RPMI8226 (cell line): ENCODE results near the gene WNK3.

Experiments
- DNase-seq: peaks from one replicate; pipeline ENCODE4 v3.0.0-alpha.2; 2015

WNK3 gene

DNA sequence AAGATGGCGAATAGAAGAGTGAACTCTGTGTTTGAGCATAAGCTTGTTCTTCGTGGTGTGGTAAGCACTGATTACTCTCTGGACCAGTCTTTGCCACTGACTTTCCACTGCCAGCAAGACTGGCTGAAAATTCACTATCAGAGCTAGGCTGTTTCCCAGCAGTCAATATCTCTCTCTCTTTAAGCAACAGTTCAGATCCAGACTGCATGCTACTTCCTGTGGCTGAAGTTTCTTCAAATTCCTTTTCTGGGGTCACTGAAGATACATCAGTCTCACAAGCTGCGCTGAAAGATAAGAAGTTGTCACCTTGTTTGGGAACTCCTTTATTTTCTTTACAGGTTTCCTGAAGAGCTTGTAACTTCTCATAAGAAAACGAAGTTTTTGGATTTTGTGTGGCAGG lies 120.8 kb downstream of the WNK3 start:
- no peak for DNase-seq

DNA sequence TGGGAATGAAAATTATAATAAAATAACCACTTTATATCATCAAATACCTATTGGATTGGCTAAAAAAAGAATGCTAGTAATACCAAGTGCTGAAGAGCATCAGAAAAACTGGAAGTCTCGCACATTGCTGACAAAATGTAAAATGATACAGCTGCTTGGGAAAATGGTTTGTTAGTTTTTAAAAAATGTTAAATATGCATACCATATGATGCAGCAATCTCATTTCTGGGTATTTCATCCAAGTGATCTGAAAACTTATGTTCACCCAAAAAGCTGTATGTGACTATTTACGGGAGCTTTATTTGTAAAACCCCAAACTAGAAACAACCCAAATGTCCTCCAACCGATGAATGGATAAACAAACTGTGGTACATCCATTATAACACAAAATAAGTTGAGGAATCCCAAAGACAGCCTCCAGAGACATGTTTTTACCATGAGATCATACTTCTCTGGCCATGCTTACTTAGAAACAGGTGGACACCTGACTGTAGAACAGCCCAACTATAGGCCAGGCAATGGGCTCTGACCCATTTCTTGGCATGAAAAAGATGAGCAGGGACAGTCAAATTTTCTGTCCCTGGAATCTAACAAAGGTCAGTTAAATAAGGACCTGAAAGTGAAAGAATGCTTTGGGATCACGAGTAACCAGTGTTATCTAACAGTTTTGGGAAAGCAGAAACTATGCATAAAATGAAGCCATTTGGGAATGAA lies 127.3 kb downstream of the WNK3 start:
- DNase-seq: no peak

DNA sequence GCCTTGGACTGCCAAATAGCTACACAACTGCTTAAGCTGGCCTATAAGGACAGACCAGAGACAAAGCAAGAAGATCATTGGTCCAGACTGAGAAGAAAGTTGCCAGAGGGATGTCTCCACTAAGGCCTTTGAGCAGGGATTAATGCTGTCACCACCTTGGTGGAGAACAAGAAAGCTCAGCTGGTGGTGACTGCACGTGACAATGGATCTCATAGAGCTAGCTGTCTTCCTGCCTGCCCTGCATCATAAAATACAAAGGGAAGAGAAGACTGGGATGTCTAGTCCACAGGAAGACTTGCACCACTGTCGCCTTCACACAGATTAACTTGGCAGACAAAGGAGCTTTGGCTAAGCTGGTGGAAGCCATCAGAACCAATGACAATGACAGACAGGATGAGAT lies 134.3 kb downstream of the WNK3 start:
- DNase-seq: no peak

DNA sequence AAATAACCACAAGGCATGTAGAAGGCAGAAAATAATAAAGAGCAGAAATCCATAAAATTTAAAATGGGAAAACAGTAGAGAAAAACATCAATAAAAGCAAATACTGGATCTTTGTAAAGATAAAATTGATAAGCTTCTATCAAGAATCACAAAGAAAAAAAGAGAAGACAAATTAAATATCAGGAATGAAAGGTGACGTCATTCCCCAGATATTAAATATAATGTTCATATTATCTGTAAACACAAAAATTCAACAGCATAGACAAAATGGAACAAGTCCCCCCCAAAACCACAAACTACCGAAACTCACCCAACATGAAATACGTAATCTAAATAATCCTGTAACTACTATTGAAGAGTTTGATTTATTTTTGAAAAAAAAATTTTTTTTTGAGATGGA lies 144.2 kb downstream of the WNK3 start:
- DNase-seq: no peak

DNA sequence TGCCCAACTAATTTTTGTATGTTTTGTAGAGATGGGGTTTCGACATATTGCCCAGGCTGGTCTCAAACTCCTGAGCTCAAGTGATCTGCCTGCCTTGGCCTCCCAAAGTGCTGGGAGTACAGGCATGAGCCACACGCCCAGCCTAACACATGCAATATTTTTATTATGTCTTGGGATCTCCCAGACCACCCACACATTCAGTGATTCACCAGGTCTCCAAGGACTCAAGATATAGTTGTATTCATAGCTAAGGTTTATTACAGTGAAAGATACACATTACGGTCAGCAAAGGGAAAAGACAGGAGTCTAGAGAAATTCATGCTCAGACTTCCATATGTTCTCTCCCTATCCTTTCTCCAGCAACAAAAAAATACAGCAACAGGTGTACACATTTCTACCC lies 149.3 kb downstream of the WNK3 start:
- no peak for DNase-seq

DNA sequence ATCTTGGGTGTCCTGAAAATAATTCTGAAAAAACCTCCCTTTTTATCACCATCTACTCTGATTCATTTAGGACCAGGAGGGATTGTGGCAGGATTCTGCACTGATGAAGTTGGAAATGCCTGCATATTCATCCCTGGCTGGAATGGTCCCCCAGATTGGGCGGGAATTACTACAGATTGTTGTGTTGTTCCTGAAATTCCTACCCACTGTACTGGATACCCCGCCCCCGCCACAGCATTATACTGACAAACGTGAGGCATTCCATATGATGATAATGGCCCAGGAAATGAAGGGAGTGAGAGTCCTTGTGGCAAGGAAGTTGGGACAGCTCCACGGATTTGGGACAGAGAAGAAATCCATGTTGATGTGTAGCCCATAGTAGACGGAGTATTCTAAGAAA lies 159.6 kb downstream of the WNK3 start:
- no peak for DNase-seq

DNA sequence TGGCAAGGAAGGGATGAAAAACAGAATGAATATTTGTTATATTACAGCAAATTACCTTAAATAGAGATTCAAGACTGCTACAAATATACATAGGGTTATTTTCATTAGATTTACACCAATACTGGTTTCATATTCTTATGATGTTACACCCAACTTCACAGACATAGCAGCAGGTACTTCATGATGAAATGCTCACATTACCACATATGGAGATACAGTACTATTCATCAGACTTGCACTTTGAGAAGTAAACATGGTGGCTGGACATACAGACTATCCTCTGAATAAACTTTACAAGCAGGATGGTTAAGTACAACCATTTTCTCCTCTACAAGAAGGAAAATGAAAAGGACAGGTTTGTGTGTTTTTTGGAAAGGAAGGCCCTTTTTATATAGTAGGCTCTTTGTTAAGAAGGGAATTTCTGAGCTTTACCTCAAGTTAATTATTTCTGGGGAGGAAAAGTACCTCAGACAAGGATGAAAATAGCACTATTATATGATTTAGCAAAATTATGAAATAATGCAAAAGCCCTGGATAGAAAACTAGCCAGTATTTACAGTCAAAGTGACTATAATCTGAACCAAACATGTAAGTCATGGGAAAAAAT lies 162.8 kb downstream of the WNK3 start:
- DNase-seq: no peak

DNA sequence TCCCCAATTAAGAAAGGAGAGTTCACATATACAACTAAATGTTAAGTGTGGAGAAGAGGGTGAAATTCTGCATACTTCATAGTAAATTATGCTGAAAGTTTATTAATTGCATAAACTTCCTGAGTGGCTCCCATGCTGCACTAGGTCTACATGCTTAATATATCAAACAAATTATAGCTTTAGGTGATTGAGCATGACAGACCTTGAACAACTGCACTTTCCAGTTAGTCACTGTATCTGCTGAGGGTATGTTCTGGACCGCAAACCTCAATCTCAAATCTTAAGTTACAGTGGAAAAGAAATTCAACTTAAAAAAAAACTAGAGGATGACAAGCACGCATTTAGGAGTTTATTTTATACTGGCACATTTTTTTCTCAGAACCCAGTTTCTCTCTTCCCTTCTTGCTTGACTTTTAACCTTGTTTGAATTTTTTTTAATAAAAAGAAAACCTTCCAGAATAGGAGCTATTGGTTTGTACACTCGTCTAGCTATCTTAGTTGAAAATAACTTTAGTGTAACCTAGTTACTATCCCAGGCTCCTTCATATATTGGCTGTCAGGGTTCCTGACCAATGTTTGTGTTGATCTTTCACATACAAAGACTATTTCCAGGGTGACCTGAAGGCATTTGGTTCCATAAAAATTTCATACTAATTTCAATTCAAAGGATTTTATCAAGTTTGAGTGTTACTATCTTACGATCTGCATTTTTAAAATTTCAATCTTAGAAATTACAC lies 164.6 kb downstream of the WNK3 start:
- DNase-seq: no peak

DNA sequence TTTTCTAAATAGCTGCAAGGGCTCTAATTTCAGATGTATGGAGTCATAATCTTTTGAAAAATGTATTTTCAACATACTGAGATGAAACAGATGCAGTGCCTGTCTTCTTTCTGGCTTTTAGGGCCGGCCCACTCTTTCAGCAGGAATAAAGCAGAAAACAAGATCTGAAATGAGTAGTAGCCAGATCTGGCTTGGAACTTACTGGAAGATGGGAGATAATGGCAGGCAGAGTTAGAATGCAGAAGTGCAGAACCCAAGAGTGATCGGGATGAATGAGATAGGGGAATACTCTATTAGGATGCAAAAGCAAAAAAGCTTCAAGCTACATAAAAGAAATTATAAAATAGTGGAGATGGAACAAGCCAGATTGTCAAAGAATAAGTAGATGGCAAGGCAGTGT lies 173.4 kb downstream of the WNK3 start:
- no peak for DNase-seq

DNA sequence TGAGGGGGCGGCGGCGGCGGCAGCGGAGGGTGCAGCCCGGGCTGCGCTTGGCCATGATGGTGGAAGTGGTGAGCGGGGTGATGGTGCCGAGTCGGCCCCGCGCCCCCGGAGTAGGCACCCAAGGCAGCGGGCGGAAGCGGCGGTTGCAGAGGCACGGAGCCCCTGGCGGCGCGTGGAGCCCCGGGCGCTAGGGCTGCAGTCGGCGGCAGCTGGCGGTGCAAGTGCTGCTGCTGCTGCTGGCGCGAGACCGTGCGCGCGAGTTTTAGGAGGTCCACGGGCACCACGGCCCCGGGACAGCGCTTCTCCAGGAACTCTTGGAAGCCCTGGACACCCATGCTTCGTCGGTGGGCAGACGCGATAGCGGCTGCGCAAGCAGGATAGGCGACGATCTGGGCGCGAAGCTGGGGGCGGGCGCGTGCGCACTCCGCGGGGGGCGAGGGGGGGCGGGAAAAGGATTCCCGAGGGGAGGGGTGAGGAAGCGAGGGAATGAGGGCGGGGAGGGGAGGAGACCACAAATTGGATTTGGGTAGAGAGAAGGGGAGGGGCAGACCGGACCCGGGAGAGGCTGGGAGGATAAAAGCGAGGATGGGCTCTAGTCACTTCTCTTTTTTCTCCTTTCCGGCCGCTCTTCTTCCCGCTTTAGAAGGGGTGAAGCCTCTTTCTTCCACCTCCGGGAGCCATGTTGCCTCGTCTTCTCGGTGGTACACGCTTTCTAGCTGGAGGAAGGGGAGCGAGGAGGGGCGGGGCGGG lies 174.8 kb downstream of the WNK3 start, which contains the start of gene FAM120C:
Gene FAM120C (minus strand): TSS at position 391 of the 750 bp plus-strand sequence. CDS start 56 bp downstream, at position 335.
- peak; percentile 80 for DNase-seq

DNA sequence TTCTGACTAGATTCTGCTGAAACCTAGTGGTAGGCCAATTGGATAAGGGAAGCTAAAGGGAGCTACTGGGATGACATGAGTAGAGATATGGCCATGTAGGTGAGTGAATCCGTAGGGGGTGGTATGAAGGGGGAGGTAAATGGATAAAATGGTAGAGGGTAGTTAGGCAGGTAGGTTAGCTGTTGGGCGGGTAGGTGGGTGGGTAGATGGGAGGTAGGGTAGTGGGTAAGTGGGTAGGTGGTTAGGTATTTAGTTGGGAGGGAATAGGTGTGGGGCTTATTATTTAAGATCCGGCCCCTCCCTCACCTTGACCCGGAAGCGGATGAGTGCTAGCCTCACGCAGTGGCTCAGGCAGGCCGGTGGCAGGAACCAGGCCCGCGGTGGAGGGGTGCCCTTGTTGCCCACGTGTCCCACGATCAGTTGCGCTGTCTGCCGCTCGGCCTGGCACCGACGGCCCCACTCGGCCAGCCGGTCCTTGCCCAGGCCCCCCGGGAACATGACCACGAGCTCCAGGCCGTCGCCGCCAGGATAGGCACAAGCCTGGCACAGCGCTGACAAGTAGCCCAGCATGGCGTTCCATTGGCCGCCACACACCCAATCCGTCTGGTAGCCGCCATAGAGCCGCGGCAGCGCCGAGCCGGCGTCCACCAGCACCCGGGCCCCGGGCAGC lies 175.5 kb downstream of the WNK3 start:
- peak; percentile 78 for DNase-seq

DNA sequence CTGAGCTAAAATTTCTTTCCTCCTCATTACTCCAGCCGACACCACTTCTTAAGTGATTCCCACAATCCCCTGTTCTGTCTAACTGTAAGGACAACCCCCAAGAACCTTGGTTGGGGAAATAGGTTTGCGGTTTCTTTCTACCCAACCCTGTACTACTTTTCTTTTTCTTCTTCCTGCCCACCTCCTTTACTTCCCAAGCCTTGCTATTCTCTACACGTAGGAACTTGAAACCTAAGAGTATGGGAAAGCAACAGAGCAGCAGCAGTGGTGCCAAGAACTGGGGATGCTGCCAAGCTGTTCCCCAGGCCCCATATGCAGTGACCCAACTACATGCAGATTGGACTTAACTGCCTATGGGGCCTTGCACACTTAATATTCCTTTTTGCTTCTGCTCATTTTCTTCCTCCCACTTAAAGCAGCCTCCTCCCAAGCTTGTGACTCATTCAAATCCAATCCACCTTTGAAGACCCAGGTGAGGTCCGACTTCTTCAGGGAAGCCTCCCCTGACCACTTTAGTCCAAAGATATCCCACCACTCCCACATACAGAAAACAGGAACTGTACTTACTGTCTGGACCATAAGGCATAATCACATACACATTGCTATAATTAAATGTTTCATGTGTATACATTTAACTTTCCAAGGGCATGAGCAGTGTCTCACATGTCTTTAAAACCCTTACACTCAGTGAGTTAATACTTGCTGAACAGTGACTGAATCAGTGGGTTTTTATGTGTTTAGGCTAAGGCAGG lies 176.5 kb downstream of the WNK3 start:
- DNase-seq: no peak

DNA sequence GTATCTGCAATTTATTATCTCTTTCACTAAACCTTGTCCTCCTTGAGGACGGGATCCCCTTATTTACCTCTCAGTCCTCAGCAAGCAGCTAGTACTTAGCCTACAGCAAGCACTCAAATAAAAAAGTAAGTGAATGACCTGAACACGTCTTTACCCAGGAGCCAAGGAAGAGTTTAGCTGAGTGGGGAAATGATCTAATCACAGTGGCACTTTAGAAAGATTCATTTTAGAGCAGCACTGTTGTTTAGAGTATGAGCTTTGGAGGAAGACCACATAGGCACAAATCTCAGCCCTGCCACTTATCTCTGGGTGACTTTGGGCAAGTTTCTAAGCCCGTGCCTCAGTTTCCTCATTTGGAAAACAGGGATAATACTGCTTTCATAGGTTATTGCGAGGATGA lies 177.4 kb downstream of the WNK3 start:
- DNase-seq: no peak

DNA sequence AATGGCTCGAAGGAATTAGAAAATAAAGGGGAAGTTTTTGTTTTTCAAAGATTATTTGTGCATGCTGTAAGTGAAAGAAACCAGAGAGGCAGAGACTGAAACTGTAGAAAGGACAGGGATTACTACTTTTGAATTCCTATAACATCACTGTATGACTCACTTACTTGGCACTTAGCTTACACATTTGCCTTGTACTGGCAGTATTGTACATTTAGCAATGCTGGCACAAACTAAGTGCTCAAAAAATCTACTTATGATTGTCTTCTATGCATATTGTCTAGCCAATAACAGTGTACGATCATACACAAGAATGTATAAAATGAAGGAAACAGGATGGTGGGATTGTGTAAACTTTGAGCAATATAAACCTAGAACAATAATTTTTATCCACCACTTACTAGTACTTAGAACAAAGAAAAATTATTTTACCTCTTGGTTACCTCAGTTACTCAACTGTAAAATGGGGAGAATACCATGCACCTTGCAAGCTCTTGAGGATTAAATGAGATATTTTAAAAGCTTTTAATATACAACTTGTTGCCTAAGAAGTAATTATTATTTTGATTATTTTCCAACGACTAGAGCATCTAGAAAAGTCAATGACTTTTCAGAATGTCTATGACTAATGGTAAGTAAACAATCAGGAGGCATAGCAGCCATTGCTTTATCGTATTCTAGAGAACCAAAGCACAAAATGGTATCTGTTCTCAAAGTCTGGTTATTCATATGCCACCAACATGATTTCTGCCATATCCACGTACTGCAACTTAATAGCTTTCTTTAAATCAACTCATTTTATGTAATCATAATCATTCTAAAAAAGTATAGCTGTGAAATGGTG lies 179.5 kb downstream of the WNK3 start:
- DNase-seq: no peak

DNA sequence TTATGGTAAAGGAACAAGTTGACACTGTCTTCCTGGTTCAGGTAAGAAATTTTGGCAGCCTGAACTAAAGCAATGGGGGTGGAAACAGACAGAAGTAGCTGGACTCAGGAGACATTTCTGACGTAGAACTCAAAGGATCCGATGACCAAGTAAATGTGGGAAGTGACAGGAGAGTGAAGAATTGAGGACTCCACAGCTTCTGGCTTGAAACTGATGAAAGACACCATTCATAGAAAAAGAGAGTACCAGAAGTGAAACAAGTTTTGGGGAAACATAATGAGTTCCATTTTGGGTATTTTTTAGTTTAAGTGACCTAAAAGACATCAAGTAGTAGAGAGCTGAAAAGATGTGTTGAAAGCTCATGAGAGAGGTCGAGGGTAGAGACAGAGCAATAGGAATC lies 180.5 kb downstream of the WNK3 start:
- no peak for DNase-seq

DNA sequence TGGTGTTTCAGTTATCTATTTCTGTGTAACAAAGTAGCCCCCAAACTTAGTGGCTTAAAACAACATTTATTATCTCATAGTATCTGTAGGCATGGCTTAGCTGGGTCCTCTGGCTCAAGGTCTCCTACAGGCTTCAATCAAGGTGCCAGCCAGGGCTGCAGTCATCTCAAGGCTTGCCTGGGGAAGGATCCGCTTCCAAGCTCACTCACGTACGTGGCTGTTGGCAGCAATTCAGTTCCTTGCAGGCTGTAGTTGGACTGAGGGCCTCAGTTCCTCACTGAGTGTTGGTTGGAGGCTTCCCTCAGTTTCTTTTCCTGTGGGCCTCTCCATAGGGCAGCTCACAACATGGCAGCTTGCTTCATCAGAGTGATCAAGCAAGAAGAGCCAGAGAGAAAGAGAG lies 184.1 kb downstream of the WNK3 start:
- no peak for DNase-seq

DNA sequence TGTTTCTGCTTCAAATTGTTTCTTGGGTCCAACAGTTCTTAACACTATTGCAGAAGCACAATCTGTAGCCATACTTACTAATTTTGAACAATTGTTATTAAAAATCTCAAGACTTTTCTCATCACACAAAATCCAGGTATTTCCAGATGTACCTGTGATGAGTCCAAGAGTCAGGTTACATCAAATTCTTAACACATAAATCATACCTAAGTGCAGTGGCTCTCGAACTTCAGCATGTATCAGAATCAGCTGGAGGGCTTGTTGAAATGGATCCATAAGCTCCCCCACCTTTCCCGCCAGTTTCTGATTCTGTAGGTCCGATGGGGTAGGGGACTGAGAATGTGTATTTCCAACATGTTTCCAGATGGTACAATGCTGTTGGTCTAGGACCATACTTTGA lies 185.4 kb downstream of the WNK3 start:
- DNase-seq: no peak

DNA sequence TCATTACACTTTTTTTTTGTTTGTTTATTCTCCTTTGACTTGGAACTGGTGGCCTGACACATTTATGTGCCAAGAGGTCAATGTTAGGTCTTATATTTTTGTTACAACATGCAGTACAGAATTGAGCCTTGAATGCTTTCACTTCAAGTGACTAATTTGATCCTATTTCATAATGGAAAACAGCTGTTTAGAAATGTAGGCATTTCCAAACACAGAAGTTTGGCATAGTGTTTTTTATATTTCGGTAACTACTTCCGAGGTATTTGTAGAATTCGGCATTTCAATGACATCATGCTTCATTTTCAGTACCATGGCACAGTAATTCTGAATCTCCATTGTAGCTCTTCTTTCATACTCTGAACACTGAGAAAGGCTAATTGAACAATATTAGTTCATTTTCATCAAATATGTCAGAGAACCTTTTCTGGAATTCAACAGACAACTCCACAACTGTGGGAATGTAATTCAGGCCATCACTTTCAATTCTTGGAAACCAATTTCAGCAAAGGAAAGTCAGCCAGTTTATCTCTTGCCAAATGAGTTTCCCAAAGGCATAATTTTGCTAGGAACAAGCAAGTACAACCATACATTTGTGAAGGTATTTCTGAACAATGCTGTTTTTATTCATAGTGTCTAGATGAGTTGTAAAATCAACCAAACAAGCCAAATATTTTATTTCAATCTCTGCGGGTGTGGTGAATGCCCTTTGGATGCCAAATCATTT lies 186.2 kb downstream of the WNK3 start:
- no peak for DNase-seq

DNA sequence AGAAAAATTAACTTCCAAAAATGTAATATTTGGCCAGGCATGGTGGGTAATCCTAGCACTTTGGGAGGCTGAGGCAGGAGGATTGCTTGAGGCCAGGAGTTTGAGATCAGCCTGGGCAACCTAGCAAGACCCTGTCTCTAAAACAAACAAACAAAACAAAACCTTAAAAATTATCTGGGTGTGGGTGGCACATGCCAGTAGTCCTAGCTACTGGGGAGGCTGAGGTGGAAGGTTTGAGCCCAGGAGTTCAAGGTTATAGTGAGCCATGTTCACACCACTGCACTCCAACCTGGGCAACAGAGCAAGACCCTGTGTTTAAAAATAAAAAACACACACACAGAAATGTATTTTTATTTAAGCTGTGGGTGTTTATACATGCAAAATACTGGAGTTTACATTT lies 186.8 kb downstream of the WNK3 start:
- DNase-seq: no peak

DNA sequence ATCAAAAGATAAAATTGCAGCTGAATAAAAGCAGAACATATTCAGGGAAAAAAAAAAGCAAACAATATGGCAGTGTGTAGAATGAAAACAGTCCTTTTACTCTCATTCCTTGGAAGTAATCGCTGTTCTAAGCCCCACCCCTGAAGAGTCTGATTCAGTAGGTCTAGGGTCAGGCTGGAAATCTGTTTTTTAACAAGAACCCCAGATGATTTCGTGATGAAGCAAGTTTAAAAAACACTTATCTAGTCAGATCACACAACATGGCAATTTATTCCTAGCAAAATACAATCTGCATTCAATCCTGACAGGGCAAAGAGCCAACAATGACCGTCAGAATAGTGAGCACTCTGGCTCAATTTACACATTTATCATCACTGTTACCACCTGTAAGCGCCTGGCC lies 190.9 kb downstream of the WNK3 start:
- DNase-seq: no peak
